Measurements from ENCODE around the gene PKN2. TPM values are rescaled to one million over a fixed set of nuclear protein-coding genes. Genes with fewer than 3 reads are reported as not detected.

PKN2 gene
- total and polyA plus RNA-seq, 2 of the 8 experiments (the other 6 are each of a cell fraction or from before 2014, with no cell fraction given), result 7.8 to 32.0 TPM

DNA sequence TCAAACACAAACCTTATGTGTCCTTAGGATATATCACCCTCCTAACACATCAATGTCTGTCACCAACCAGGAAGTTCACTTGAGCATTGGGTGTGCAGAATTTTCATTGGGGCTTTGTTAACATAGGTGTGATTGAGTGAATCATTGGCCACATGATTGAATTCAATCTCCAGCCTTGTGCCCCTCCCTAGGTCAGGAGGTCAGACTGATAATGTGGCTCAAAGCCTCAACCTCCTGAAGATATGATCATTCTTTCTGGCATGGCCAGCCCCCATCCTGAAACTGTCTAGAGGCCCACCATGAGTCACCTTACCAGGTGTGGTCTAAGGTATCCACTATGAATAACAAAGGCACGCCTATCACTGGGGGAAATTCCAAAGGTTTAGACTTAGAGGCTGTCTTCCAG, 90.1 kb downstream of the PKN2 start:
- H3K4me3 ChIP-seq (ENCODE audit: extremely low read depth in 1 of 4, insufficient read depth in 2 of 4, low read depth in 3 of 4, low read length in 4 of 4), result peak overlapping the region in 1 of 4 experiments; percentile 7; a peak in 1 of 8 replicates
- no peak for TF ChIP-seq GABPA (IDR thresholded peaks at IDR 0.05; ENCODE audit: borderline replicate concordance, insufficient read depth, low read length)
- no peak for TF ChIP-seq CTBP2 (IDR thresholded peaks at IDR 0.05; ENCODE audit: borderline replicate concordance, insufficient read depth, insufficient read length, low read length)
- TF ChIP-seq SUZ12 (IDR thresholded peaks at IDR 0.05; ENCODE audit: low read length), result no peak
- no peak for TF ChIP-seq TBP (IDR thresholded peaks at IDR 0.05; ENCODE audit: low read depth, low read length)
- no peak for TF ChIP-seq USF2 (IDR thresholded peaks at IDR 0.05; ENCODE audit: low read length)
- TF ChIP-seq SIX5 (IDR thresholded peaks at IDR 0.05; ENCODE audit: low read depth, low read length), result no peak
- TF ChIP-seq RFX5 (IDR thresholded peaks at IDR 0.05; ENCODE audit: borderline replicate concordance, low read depth, low read length), result no peak
- TF ChIP-seq, protein P1, sequence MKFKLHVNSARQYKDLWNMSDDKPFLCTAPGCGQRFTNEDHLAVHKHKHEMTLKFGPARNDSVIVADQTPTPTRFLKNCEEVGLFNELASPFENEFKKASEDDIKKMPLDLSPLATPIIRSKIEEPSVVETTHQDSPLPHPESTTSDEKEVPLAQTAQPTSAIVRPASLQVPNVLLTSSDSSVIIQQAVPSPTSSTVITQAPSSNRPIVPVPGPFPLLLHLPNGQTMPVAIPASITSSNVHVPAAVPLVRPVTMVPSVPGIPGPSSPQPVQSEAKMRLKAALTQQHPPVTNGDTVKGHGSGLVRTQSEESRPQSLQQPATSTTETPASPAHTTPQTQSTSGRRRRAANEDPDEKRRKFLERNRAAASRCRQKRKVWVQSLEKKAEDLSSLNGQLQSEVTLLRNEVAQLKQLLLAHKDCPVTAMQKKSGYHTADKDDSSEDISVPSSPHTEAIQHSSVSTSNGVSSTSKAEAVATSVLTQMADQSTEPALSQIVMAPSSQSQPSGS (IDR thresholded peaks at IDR 0.05; ENCODE audit: low read length), result no peak
- no peak for TF ChIP-seq SAP30 (IDR thresholded peaks at IDR 0.05; ENCODE audit: insufficient read depth, insufficient replicate concordance, low read length)
- no peak for TF ChIP-seq MAFK (IDR thresholded peaks at IDR 0.05; ENCODE audit: low read depth, low read length)

More for the DNA sequence above, 90.1 kb downstream of the PKN2 start:
- Histone ChIP-seq H3K4me2 (ENCODE audit: insufficient read depth in 1 of 2, low read depth in 2 of 2, low read length in 2 of 2) (peak overlapping the region; percentile 21 to 28; a peak in 3 of 4 replicates), H3K9ac (replicated peaks in 1 of 4; ENCODE audit: extremely low read depth in 1 of 4, low read depth in 3 of 4, low read length in 3 of 4) (no peak overlapping the region), H3K36me3 (ENCODE audit: control insufficient read depth in 2 of 4, insufficient read depth in 4 of 4, low read length in 3 of 4) (peaks cover 2 to 22% (median 8%) of the 10 kb centered on the region in 4 experiments; a peak in 4 of 8 replicates), H3K14ac (ENCODE audit: insufficient read length) (no peak overlapping the region), H4K8ac (ENCODE audit: extremely low read depth, insufficient read depth, low read length) (no peak overlapping the region), H3K4ac (replicated peaks; ENCODE audit: insufficient read length, low read depth, low read length) (no peak overlapping the region), H3K23me2 (ENCODE audit: low read depth, low read length) (no peaks in the 10 kb centered on the region), H2BK5ac (ENCODE audit: low read depth, low read length) (peak overlapping the region; percentile 72; the same call in 1 of the 2 replicates), H3K9me3 (ENCODE audit: insufficient read depth in 2 of 2, low read depth in 1 of 2, low read length in 1 of 2) (no peaks in the 10 kb centered on the region), H3K18ac (ENCODE audit: extremely low read depth, low read length) (0 out of 2 replicates have a peak overlapping the region, but pooled peaks have one; percentile 49), H4K20me1 (replicated peaks in 1 of 2; ENCODE audit: control insufficient read depth in 1 of 2, insufficient read depth in 2 of 2, low read length in 2 of 2) (no peaks in the 10 kb centered on the region), H3K27ac (ENCODE audit: low read depth, low read length) (peak overlapping the region; percentile 74), H3K27me3 (replicated peaks in 1 of 4; ENCODE audit: control insufficient read depth in 3 of 4, extremely low read depth in 1 of 4, insufficient read depth in 3 of 4, low read length in 3 of 4) (no peaks in the 10 kb centered on the region), H3K79me2 (ENCODE audit: control insufficient read depth in 1 of 2, insufficient read depth in 2 of 2, low read length in 2 of 2) (no peaks in the 10 kb centered on the region; a peak in 1 of 4 replicates), H2BK12ac (ENCODE audit: low read depth, low read length) (peak overlapping the region; percentile 51; the same call in 1 of the 2 replicates), H4K91ac (replicated peaks; ENCODE audit: insufficient read length, low read length) (peak overlapping the region; percentile 58), H4K5ac (ENCODE audit: insufficient read length, low read depth, low read length) (peak overlapping the region; percentile 35), H2AFZ (ENCODE audit: low read length) (no peak overlapping the region), H3K56ac (replicated peaks; ENCODE audit: insufficient read length, low read depth, low read length) (no peak overlapping the region), H2BK15ac (ENCODE audit: low read length) (no peak overlapping the region), H3K4me1 (replicated peaks in 1 of 4; ENCODE audit: control insufficient read depth in 3 of 4, insufficient read depth in 4 of 4, low read length in 3 of 4) (peaks cover 5 to 30% (median 24%) of the 10 kb centered on the region in 4 experiments), H3K23ac (ENCODE audit: insufficient read length) (no peak overlapping the region), H3K79me1 (ENCODE audit: low read depth, low read length) (no peaks in the 10 kb centered on the region), H2BK120ac (replicated peaks; ENCODE audit: low read depth, low read length) (peak overlapping the region; percentile 62), H2AK5ac (ENCODE audit: low read depth, low read length) (no peak overlapping the region), H2BK20ac (ENCODE audit: low read length) (peak overlapping the region; percentile 53)
- WGBS, 2 experiments (ENCODE audit: extremely low coverage in 1 of 2, insufficient coverage in 1 of 2, insufficient read length in 1 of 2, insufficient replicate concordance in 2 of 2, low coverage in 1 of 2, low lambda C conversion rate in 2 of 2, missing lambda C conversion rate in 1 of 2), result 67% methylated on average over 1 of the region's 1 CpG; no CpG with 5 or more reads in 1 of the 2 experiments
- FAIRE-seq (peak; percentile 28), DNase-seq (ENCODE audit: low read depth in 1 of 2, low spot score in 2 of 2) (peak in 1 of 2 experiments; percentile 53)
- POLR2A ChIA-PET (ENCODE audit: partially characterized antibody), result interaction anchor here (1.1 to 2.7 kb wide), 2 partner anchors 9 to 117 kb away, joined by 5 to 8 read pairs; partner anchors contain the start of gene GTF2B
- CTCF ChIA-PET (ENCODE audit: partially characterized antibody), result interaction anchor here (0.9 to 1.1 kb wide), 2 partner anchors 28 to 38 kb away, joined by 3 to 6 read pairs; no protein-coding TSS in a partner anchor

All from H1 (cell line).